Transverse colon (tissue), 4 donors: ENCODE data around the gene DHX58. TPM values are rescaled to one million over a fixed set of nuclear protein-coding genes. Genes with fewer than 3 reads are reported as not detected.
A peak's percentile ranks its signal among the peaks of the same experiment; 100 is the strongest.

Experiments used
- DNase-seq: peaks from one replicate; pipeline ENCODE4 v3.0.0-alpha.2; 2019
- H3K27ac ChIP-seq, 4 donors: fragments of 200-600 bp; sonication (generic); 2 replicates each; pipeline ENCODE4 v1.5.1; 2016 to 2018; ENCODE audit warnings: inconsistent platforms in 4 of 4
- H3K27me3 ChIP-seq: fragments of 200-600 bp; sonication (generic); 2 replicates; pipeline ENCODE4 v1.5.1; 2017; ENCODE audit warnings: inconsistent platforms
- H3K36me3 ChIP-seq, 4 donors: fragments of 200-600 bp; sonication (generic); 2 replicates each; pipeline ENCODE4 v1.5.1; 2017 to 2019; ENCODE audit warnings: inconsistent platforms in 4 of 4
- H3K4me1 ChIP-seq, 4 donors: fragments of 200-600 bp; sonication (generic); 2 replicates each; pipeline ENCODE4 v1.5.1; 2017 to 2020; ENCODE audit warnings: inconsistent platforms in 4 of 4
- H3K4me3 ChIP-seq, 4 donors: fragments of 200-600 bp; sonication (generic); 1 replicate in 1 of 4; 2 replicates in 3 of 4; pipeline versions ENCODE4 v1.5.1 to v1.6.1; 2017 to 2019; ENCODE audit warnings: inconsistent platforms in 4 of 4
- H3K9me3 ChIP-seq, 2 donors: fragments of 200-600 bp; sonication (generic); 2 replicates each; pipeline ENCODE4 v1.5.1; 2017 to 2019; ENCODE audit warnings: inconsistent platforms in 2 of 2
- EP300 ChIP-seq: sonication (generic); formaldehyde crosslinking; IDR thresholded peaks from one replicate; pipeline ENCODE4 v1.6.1; 2017; ENCODE audit warnings: antibody characterized with exemption, low read depth
- POLR2A ChIP-seq: fragments of 450-650 bp; IDR thresholded peaks from one replicate; pipeline ENCODE4 v1.6.1; 2016; ENCODE audit warnings: antibody characterized with exemption, mild to moderate bottlenecking, moderate library complexity
- POLR2AphosphoS5 ChIP-seq, 3 donors: sonication (generic); formaldehyde crosslinking; IDR thresholded peaks; one replicate each; pipeline ENCODE4 v1.6.1; 2016; ENCODE audit warnings: antibody characterized with exemption in 3 of 3
- WGBS, 2 donors: methylation state at CpG; one replicate each; pipeline ENCODE4 v1.1.5; 2018; ENCODE audit warnings: low coverage in 1 of 2; 5-methylcytosine and 5-hydroxymethylcytosine counted together
- in situ Hi-C, 4 donors: fragments of 200-750 bp; cut with MboI; loops; one replicate each; pipeline versions ENCODE4 v1.15.0 to v1.15.1; 2017; ENCODE audit warnings: low sequenced_read_pairs in 3 of 4, low pct_ligation_motif_present in 1 of 4, low pct_unique_long_range_greater_than_20kb in 1 of 4
- intact Hi-C: fragments of 100-400 bp; cut with DNase I; formaldehyde crosslinking; loops from one replicate; pipeline ENCODE4 v1.15.1; 2023; ENCODE audit warnings: low total_unique reads
- total RNA-seq, 4 donors: library from RNA; depleted of rRNA; stranded (reverse); fragments of >200 nt; gene quantifications; one replicate each; pipeline ENCODE4 v1.1.0, GENCODE V29; 2016
- TF ChIP-seq, protein P1 (sequence below), 5 experiments: fragments of 200-600 bp in 3 of 5; fragments of 450-650 bp in 2 of 5; sonication (generic) in 3 of 5; IDR thresholded peaks; 1 replicate in 2 of 5; 2 replicates in 3 of 5; pipeline ENCODE4 v1.5.1; 2016 to 2017; ENCODE audit warnings: antibody characterized with exemption in 5 of 5, inconsistent platforms in 3 of 5, mild to moderate bottlenecking in 2 of 5, moderate library complexity in 1 of 5

Gene DHX58
- total RNA-seq, 4 donors from 2014 or later, result 4.6 to 14.6 (median 12.8) TPM

DNA sequence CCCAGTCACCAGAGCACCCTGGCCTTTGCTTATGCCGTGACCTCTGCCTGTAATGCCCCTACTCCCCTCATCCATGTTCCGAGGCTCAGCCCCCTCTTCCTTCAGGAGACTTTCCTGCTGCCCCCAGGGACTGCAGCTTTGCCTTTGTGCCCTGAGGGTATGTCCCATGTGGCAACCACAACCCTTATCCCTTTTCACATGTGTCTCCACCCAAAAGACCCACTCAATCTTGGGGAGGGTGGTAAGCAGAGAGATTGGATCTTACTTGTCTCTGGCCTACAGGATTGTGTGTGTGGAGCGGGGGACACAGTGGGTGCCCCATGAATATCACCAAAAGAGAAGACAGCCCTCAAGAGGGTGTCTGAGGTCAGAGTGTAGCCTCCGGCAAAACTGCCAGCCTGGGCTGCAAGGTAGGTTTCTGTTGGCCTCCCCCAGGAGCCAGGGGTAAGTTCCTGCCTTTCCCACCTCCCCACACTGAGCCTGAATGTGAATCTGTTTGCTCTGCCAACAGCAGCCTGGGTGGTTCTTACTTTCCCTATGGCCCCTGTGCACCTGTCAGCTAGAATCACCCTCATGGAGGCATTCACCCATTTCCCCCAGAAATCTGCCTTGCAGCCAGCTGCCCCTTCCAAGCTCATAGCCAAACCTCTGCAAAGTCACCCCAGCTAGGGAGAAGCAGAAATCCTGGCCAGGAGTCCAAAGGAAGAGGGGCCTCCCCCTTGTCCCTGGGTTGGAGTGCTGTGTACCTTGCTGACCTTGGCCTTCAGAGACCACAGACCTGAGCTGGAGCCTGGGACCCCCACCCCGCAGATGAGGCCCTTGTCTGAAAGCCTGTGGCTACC is 50.6 kb downstream of the DHX58 start:
- WGBS, 2 donors, result 85% methylated on average over 5 of the region's 5 CpGs; no CpG with 5 or more reads in 1 of the 2 donors
- DNase-seq, result no peak
- Histone ChIP-seq H3K4me1 (no peaks in the 10 kb centered on the region), H3K9me3 (no peaks in the 10 kb centered on the region), H3K36me3 (no peaks in the 10 kb centered on the region), H3K27me3 (no peaks in the 10 kb centered on the region), H3K27ac (no peak overlapping the region), H3K4me3 (no peak overlapping the region)
- intact Hi-C loops, result no loop called here
- TF ChIP-seq EP300, result no peak
- no peak for TF ChIP-seq POLR2A
- TF ChIP-seq, protein P1, sequence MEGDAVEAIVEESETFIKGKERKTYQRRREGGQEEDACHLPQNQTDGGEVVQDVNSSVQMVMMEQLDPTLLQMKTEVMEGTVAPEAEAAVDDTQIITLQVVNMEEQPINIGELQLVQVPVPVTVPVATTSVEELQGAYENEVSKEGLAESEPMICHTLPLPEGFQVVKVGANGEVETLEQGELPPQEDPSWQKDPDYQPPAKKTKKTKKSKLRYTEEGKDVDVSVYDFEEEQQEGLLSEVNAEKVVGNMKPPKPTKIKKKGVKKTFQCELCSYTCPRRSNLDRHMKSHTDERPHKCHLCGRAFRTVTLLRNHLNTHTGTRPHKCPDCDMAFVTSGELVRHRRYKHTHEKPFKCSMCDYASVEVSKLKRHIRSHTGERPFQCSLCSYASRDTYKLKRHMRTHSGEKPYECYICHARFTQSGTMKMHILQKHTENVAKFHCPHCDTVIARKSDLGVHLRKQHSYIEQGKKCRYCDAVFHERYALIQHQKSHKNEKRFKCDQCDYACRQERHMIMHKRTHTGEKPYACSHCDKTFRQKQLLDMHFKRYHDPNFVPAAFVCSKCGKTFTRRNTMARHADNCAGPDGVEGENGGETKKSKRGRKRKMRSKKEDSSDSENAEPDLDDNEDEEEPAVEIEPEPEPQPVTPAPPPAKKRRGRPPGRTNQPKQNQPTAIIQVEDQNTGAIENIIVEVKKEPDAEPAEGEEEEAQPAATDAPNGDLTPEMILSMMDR (IDR thresholded peaks at IDR 0.05), result no peak
- no peak for TF ChIP-seq POLR2AphosphoS5 (IDR thresholded peaks at IDR 0.05)
- in situ Hi-C loops, result no loop called here

DNA sequence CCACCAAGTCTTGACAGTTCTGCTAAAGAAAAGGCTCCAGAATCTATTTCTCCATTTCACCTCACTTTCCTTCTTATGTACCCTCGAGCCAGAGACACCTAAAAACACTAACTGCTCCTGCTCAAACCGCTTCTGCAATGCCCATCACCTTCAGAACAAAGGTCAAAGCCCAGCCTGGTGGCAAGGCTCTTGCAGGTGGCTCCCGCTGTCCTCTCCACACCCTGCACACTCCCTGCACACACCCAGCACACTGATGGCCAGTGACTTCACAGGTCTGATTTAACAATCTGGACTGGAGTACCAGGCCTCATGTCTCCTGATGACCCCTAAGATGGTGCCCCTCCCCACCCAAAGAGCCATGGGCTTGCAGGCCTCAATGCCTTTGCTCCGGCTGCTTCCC is 52.3 kb downstream of the DHX58 start:
- H3K9me3 ChIP-seq, result no peaks in the 10 kb centered on the region
- TF ChIP-seq POLR2AphosphoS5 (IDR thresholded peaks at IDR 0.05) (no peak), EP300 (no peak), POLR2A (no peak)
- TF ChIP-seq, protein P1 (IDR thresholded peaks at IDR 0.05), result no peak
- 47 to 68% methylated on average over 3 to 4 of the region's 4 CpGs for WGBS, 2 donors
- intact Hi-C loops, result no loop called here
- peak; percentile 53 for DNase-seq
- H3K4me3 ChIP-seq, result no peak overlapping the region
- H3K27me3 ChIP-seq, result no peaks in the 10 kb centered on the region
- H3K36me3 ChIP-seq, result no peaks in the 10 kb centered on the region
- no peaks in the 10 kb centered on the region for H3K4me1 ChIP-seq
- in situ Hi-C loops, result no loop called here
- H3K27ac ChIP-seq, result no peak overlapping the region

DNA sequence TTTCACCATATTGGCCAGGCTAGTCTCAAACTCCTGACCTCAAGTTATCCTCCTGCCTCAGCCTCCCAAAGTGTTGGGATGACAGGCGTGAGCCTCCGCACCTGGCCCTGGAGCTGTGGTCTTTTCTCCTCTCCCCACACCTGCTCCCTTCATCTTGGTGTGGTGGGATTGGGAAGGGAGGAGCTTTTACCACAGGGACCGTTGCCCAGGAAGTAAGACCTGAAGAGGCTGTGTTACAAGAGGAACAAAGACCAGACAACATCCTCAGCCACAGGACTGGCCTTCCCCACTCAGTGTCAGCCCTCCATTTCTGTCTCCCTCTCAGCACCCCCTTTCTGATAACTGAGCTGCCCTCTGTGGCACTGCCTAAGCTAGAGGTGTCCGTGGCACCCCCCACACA is 52.7 kb downstream of the DHX58 start:
- WGBS, 2 donors, result 68% methylated on average over 4 of the region's 4 CpGs; no CpG with 5 or more reads in 1 of the 2 donors
- intact Hi-C loops, result no loop called here

DNA sequence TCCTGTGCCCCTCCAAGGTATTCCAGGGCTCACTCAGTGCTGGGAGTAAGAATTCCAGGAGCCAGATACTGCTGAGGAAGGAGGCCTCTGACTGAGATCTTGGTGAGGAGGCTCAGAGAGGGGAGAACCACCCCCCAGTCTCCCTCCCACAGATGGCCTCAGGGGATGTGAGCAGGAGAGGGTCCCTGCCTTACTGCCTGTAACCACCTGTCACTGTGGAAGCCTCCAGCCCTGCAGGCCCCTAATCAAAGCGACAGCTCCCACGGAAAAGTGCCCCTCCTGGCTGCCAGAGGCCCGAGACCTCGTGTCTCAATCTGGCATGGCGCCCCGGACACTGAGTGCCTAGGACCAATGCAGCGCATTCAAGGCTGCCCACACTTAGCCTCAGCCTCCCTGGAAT is 54.5 kb downstream of the DHX58 start:
- in situ Hi-C loops (no loop called here), intact Hi-C loops (no loop called here)
- Histone ChIP-seq H3K9me3 (no peaks in the 10 kb centered on the region), H3K4me1 (no peaks in the 10 kb centered on the region), H3K4me3 (no peak overlapping the region), H3K27ac (no peak overlapping the region), H3K27me3 (peaks cover 12% of the 10 kb centered on the region), H3K36me3 (no peaks in the 10 kb centered on the region)
- TF ChIP-seq EP300 (no peak), POLR2A (no peak), POLR2AphosphoS5 (IDR thresholded peaks at IDR 0.05) (no peak)
- TF ChIP-seq, protein P1 (IDR thresholded peaks at IDR 0.05), result no peak
- DNase-seq, result no peak
- 81% methylated on average over 7 of the region's 7 CpGs; no CpG with 5 or more reads in 1 of the 2 donors for WGBS, 2 donors

More for the DNA sequence above, 52.7 kb downstream of the DHX58 start:
- in situ Hi-C loops, result no loop called here
- TF ChIP-seq EP300 (no peak), POLR2AphosphoS5 (IDR thresholded peaks at IDR 0.05) (no peak), POLR2A (no peak)
- TF ChIP-seq, protein P1 (IDR thresholded peaks at IDR 0.05), result no peak
- H3K27ac ChIP-seq, result no peak overlapping the region
- H3K4me3 ChIP-seq, result no peak overlapping the region
- H3K36me3 ChIP-seq, result no peaks in the 10 kb centered on the region
- H3K4me1 ChIP-seq, result no peaks in the 10 kb centered on the region
- DNase-seq, result no peak
- H3K27me3 ChIP-seq, result no peaks in the 10 kb centered on the region
- no peaks in the 10 kb centered on the region for H3K9me3 ChIP-seq
